Right renal cortex interstitium (tissue), 3 donors: ENCODE measurements around the gene OCSTAMP. TPM values are rescaled to one million over a fixed set of nuclear protein-coding genes. Genes with fewer than 3 reads are reported as not detected.

Experiments used
- DNase-seq, 3 donors: peaks; one replicate each; pipeline ENCODE4 v3.0.0-alpha.2; 2013; ENCODE audit warnings: low read depth in 3 of 3, low spot score in 2 of 3
- polyA plus RNA-seq, 3 donors: library from polyadenylated mRNA; unstranded; fragments of 120-200 nt; gene quantifications; one replicate each; pipeline ENCODE4 v1.2.1, GENCODE V29; 2013; ENCODE audit not compliant: insufficient read length in 3 of 3

OCSTAMP gene
- polyA plus RNA-seq, 3 donors: not detected

DNA sequence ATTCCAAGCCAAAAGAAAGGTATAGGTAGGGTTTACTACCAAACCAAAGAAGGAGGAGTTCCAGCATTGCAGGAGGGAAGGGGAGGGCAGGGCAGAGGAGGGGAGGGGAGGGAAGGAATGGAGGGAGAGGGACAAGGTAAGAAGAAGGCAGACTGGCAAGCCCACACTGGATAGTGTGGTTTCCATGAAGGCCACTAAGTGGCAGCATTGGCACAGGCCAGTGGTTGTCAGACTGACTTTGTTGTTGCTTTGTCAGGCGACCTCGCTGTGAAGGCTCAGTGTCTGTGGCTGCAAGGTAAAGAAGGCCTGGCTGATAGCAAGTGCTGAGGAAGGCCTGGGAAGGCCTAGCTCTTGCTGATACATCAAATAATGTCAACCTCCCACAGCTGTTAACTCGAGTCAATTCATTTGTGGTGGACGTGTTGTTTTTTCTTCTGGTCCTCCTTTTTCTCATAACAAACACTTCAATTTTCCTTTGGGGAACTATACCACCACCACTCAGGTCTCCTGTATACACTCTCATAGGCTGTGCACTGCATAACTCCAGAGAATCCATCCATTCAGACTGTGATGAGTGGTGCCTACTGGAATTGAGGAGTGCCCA is 29.4 kb downstream of the OCSTAMP start:
- peak in 1 of 3 donors; percentile 5 for DNase-seq

DNA sequence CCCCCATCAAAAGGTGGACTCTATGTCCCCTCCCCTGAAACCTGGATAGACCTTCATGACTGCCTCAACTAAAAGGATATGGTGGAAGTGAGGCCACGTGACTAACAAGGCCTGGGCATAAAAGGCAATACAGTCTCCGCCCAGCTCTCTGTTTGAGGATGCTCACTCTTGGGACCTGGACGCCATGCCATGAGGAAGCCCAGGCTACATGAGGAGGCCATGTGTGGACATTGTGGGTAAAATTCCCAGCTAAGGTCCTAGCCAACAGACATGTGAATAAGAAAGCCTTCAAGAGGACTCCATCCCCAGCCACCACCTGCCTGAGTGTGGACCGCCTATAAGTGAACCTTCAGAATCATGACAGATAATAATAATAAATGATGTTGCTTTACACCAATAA is 29.9 kb downstream of the OCSTAMP start:
- DNase-seq: no peak

GRCh38 chr20:46519471-46520068 is 30.9 kb downstream of the OCSTAMP start:
- no peak for DNase-seq

- DNase-seq: peak in 2 of 3 donors; percentile 59 to 69
Observed at GRCh38 chr20:46512943-46513844, 37.3 kb downstream of the OCSTAMP start, which contains the start of gene ZNF334. ZNF334 (minus strand) TSS chr20:46513559; CDS start chr20:46512102, 1,457 bp downstream.

DNA sequence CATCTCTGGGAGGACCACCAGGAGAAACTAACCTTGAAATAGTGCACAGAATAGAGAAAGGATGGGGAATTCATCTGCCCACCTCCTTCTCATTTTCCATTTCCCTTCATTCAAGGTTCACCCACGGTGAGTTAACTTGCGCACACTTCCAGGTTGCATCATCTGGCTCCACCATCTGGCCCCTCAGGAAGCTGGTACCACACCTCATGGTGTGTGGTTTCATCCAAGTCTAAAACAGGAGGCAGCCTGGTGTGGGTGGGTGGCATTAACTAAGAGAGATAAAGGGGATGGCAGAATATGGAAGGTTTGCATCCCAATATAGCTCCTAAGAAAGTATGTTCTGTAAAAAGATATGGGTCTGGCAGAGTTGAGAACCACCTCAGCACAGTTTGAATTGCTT is 40.9 kb downstream of the OCSTAMP start:
- DNase-seq: no peak

DNA sequence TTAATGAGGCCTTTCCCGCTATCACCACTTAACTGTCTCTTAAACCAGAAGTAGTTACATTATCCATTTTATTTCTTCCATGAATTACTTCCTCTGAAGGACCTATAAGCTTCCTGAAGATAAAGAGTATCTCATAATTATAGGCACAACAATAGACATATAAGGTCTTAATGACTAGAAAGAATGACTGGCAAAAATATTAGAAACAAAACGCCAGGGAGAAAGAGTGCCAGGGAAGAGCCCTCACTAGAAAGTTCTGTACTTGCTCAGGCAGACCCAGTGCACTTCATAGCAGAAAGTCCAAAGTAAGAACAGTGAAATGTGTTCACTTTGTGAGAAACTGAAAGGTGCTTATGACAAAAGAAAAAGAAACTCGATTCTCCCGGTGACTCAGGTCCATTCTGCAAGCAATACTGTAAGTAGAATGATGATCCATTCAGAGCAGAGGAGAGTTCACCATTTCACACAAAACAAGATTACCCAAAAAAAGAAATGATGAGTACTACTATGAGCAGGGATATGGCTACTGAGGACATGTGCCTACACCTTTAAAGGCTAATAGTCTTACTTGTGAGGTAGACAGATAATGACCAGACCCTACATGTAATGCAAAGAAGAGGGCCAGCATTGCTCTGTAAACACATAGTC is 42.6 kb downstream of the OCSTAMP start:
- DNase-seq: no peak

GRCh38 chr20:46505506-46505905 is 44.9 kb downstream of the OCSTAMP start:
- DNase-seq: no peak

DNA sequence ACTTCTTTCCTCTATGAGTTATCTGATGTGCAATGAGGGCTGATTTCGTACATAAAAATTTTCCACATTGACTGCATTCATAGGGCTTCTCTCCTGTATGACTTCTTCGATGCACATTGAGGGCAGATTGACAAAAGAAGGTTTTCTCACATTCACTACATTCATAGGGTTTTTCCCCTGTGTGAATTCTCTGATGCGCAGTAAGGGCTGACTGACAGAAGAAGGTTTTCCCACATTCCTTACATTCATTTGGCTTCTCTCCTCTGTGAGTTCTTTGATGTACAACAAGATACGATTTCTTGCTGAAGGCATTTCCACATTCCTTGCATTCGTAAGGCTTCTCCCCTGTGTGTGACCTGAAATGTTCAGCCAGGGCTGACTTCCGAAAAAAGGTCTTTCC is 48.5 kb downstream of the OCSTAMP start:
- DNase-seq: no peak

DNA sequence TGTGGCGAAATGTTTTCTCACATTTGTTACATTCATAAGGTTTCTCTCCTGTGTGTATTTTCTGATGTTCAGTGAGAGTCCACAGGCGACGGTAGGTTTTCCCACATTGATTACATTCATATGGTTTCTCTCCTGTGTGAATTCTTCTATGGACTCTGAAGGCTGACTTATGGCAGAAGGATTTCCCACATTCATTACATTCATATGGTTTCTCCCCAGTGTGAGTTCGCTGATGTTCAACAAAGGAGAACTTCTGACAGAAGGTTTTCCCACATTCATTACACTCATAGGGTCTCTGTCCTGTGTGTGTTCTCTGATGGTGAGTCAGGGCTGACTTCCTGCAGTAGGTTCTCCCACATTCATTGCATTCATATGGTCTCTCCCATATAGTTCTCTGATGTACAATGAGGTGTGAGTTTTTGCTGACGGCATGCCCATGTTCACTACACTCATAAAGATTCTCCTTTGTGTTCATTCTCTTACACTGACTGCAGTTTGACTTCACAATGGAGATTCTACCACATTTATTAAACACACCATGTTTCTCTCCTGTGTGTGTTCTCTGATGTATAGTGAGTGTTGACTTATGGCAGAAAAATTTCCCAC is 49.0 kb downstream of the OCSTAMP start:
- DNase-seq: no peak

GRCh38 chr20:46494077-46494476 is 56.4 kb downstream of the OCSTAMP start:
- DNase-seq: no peak

DNA sequence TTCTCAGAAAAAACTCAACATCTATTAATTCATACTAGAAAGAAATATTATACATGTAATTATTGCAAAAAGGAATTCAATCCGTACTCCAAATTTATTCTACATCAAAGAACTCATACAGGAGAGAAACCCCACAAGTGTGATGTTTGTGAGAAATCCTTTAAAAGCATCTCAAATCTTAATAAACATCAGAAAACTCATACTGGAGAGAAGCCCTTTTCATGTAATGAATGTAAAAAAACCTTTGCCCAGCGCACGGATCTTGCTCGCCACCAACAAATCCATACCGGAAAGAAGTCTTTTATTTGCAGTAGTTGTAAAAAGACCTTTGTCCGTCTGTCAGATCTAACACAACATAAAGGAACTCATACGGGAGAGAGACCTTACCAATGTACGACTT is 59.1 kb downstream of the OCSTAMP start:
- no peak for DNase-seq

Other genes with a start within 250 kb of the OCSTAMP start
- not detected for gene CDH22, start 242.2 kb downstream of the OCSTAMP start, polyA plus RNA-seq
- 10 to 100 TPM; 57.7 to 62.6 (median 59.1) TPM for gene ELMO2, start 144.0 kb downstream of the OCSTAMP start, polyA plus RNA-seq
- 10 to 100 TPM; 25.6 to 31.4 (median 28.4) TPM for gene ZNF334, start 37.1 kb downstream of the OCSTAMP start, polyA plus RNA-seq
- 10 to 100 TPM in 2 of 3 donors, 1 to 10 TPM in 1; 9.0 to 24.9 (median 17.6) TPM for gene SLC13A3, start 100.8 kb upstream of the OCSTAMP start, polyA plus RNA-seq
- gene TP53RK, start 138.8 kb upstream of the OCSTAMP start, polyA plus RNA-seq: 10 to 100 TPM; 17.2 to 19.8 (median 18.6) TPM
- gene SLC2A10, start 159.0 kb upstream of the OCSTAMP start, polyA plus RNA-seq: 10 to 100 TPM; 14.7 to 16.1 (median 15.4) TPM